ENCODE results near the gene DCAF5.
A peak's percentile ranks its signal among the peaks of the same experiment; 100 is the strongest.

DCAF5 gene

GRCh38 chr14:69141550-69141949 lies 11.4 kb downstream of the DCAF5 start:
- DNase-seq (ENCODE audit: low read depth in 2 of 2): no peak

DNA sequence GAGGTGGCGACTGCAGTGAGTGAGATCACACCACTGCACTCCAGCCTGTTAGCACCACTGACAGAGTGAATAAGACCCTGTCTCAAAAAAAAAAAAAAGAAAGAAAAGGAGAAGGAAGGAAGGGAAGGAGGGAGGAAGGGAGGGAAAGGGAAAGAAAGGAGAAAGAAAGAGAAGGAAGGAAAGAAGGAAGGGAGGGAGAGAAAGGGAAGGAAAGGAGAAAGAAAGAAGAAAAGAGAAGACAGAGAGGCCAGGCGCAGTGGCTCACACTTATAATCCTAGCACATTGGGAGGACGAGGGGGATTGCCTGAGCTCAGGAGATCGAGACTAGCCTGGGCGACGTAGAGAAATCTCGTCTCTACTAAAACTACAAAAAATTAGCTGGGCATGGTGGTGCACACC lies 13.2 kb downstream of the DCAF5 start:
- DNase-seq (ENCODE audit: low read depth in 2 of 2): no peak

- DNase-seq (ENCODE audit: low read depth in 2 of 2): no peak
Observed at GRCh38 chr14:69137843-69138535, 14.9 kb downstream of the DCAF5 start.

DNA sequence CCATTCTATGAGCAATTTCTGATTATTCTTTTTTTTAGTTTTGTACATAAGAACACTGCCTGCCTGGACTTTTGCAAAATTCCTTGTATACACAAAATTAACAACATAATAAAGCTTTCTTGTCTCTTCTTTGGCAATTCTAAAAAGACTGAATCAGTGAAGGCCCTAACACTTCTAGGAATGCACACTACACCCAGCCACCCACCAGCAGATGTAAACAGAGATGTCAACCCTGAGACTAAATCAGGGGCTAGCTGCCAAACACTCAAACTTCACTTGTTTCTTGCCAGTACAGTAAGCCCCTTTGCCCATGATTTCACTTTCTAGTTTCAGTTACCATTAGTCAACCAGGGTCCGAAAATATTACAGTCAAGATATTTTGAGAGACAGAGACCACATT lies 15.5 kb downstream of the DCAF5 start:
- no peak for DNase-seq (ENCODE audit: low read depth in 2 of 2)

GRCh38 chr14:69135133-69135532 lies 17.8 kb downstream of the DCAF5 start:
- no peak for DNase-seq (ENCODE audit: low read depth in 2 of 2)

DNA sequence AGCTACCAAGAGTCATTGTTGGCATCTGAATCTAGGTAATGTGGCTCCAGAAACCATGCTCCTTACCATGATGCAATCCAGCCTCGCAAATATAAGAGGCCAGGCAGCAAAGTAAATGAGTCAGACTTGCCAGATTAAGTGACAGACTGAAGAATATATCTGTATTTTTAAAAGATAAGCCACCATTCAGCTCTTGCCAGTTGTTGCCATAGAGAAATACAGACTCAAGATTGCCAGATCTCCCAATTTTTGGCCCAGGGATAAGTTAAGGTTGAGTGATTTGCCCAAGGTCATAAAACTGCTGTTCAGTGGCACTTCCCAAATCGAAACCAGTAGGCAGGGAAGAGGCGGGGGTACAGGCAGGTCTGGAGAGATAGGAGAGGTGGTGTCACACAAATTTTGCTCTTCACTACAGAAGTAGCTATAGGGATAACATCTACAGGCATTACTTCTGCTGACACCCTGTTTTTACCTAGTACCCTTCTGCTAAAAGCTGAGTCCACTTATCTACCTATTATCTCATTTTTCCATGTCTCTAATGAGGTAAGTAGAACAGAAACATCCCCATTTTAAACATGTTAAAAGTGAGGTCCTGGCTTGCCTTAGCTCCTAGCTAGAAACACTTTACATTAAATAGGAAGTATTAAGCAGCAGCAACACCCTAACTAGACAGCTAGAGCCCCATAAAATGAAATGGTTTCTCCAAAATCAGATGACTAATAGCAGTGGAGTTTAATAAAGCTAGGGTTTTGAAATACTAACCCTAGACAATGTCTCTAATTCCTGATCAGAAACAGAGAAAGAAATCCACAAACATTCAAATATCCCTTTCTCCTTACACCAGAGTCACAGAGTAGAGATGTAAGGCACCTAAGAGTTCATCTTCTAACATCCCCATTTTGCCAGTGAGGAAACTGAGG lies 19.5 kb downstream of the DCAF5 start:
- DNase-seq (ENCODE audit: low read depth in 2 of 2): no peak

DNA sequence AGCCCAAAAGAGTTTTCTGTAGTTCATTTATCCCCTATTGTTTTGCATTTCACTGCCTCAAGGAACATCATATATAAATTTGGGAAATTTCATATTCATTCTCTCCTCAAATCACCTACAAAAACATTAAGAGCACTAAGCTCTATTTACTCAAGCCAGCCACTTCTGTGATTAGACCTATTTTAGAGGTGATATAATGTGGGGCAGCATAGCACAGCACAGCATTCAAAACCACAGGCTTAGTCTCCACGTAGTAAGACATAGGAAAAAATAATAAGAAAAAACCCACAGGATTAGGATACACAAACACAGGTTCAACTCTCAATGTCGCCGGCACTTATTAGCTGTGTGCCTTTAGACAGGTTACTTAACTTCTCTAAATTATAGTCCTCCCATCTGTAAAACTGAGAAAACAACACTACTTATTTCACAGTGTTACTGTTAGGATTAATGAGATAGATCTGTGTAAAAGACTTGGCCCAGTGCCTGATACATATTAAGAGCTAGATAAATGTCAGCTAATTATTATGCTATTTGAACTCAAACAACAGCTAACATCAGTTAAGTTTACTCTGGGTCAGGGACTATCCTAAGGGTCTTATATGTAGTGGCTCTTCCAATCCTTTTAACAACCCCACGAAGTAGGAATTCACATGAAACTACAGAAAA lies 20.3 kb downstream of the DCAF5 start:
- DNase-seq (ENCODE audit: low read depth in 2 of 2): no peak

GRCh38 chr14:69131176-69131575 lies 21.7 kb downstream of the DCAF5 start:
- DNase-seq (ENCODE audit: low read depth in 2 of 2): no peak

DNA sequence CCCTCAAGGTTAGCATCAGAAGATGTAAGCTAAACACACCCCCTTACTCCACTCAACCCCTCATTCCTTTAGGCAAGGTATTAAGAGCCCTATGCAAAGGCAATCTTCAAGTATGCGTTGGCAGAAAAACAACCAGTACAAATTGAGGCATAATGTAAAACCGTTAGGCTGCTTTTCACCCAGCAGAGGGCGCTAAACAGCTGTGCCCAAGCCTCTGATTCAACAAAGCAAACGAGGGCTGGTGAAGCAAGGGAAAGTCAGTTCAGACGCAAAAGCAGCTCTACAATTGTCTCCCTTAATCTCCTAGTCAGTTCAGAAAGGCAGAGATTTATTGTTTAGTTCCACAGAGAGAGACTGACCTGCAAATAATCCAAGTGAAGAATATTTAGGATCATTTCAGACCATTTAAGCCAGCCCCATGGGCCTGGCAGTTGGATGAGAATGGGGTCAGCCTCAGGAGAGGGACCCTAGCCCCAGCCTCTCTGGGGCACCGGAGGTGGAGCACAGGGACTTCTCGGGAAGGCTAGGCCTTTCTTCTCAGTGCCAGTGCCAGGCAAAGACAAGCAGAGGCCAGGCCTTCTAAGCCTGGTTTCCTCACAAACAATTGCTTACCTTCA lies 23.5 kb downstream of the DCAF5 start:
- DNase-seq (ENCODE audit: low read depth in 2 of 2): peak; percentile 48 to 55

DNA sequence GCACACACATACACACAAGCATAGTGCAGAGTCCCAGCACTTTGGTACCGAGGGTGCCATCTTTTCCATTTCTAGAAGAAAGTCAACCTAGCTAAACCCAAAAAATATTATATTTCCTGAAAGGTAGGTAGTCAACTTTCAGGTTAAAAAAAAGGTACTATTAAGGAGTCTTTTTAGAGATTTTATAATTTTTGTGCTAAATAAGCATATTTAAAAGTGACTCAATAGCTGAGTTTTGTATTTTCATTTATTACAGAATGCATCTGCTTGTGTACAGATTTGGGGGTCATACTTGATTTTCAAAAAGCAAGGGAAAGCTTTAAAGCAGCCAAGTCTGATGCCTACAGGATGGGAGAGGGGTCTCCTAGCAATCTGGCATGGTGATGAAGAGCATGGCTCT lies 34.6 kb downstream of the DCAF5 start:
- DNase-seq (ENCODE audit: low read depth in 2 of 2): no peak

DNA sequence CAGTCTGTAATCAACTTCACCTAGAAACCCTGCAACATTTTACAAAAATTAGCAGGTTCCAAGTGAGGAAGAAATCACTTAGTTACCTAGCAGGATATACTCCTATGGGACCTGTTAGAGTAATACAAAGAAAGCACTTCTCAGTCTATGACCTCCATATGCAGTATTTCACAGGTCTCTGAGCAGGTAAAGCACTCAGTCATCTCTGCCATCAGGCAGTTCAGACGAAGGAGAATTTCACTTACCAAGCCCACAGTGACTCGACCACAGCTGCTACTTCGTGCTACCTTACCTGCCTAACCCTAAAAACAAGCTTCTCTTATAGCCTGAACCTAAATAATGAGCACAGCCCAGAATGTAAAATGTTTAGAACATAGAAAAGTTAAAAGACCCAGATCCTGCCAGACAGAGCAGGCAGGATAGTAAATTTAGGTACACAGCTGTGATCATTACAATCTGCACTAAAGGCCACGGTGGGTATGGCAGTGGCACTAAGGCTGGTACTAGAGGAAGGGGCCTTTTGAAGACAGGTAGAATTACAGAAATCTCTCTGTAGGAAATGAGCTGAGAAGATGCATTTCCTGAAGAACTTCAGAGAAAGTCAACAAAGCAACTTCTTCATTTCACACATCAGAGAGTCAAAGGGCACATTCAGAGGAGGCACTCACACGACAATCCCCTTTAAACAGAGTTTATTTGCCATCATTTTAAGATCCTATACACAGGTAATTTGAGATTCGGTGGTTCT lies 35.7 kb downstream of the DCAF5 start:
- DNase-seq (ENCODE audit: low read depth in 2 of 2): no peak

- DNase-seq (ENCODE audit: low read depth in 2 of 2): no peak
Observed at GRCh38 chr14:69115407-69116185, 37.3 kb downstream of the DCAF5 start.

GRCh38 chr14:69114763-69115162 lies 38.2 kb downstream of the DCAF5 start:
- no peak for DNase-seq (ENCODE audit: low read depth in 2 of 2)

- DNase-seq (ENCODE audit: low read depth in 2 of 2): no peak
Observed at GRCh38 chr14:69108358-69108757, 44.6 kb downstream of the DCAF5 start.

GRCh38 chr14:69107407-69108003 lies 45.4 kb downstream of the DCAF5 start:
- DNase-seq (ENCODE audit: low read depth in 2 of 2): no peak

DNA sequence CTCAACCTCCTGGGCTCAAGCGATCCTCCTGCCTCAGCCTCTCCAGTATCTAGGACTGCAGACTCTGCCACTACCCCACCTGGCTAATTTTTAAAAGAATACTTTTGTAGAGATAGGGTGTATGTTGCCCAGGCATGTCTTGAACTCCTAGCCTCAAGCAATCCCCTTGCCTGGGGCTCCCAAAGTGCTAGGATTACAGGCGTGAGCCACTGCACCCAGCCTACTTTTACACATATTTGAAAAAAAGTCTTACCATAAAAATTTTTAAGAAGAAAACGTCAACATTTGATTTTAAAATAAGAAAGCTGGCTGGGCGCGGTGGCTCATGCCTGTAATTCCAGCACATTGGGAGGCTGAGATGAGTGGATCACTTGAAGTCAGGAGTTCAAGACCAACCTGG lies 46.5 kb downstream of the DCAF5 start:
- DNase-seq (ENCODE audit: low read depth in 2 of 2): no peak

DNA sequence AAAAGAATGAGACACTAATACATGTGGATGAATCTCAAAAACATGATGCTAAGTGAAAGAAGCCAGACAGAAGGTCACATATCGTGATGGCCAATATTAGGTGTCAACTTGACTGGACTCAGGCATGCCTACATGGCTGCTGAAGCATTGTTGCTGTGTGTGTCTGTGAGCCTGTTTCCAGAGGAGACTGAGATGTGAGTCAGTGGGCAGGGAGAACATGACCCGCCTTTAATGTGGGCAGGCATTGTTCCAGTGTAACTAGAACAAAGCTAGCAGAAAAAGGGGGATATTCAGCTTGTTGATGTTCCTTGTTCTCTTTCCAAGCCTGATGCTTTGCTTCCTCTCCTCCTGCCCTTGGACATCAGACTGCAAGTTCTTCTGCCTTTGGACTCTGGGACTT lies 47.6 kb downstream of the DCAF5 start:
- no peak for DNase-seq (ENCODE audit: low read depth in 2 of 2)

DNA sequence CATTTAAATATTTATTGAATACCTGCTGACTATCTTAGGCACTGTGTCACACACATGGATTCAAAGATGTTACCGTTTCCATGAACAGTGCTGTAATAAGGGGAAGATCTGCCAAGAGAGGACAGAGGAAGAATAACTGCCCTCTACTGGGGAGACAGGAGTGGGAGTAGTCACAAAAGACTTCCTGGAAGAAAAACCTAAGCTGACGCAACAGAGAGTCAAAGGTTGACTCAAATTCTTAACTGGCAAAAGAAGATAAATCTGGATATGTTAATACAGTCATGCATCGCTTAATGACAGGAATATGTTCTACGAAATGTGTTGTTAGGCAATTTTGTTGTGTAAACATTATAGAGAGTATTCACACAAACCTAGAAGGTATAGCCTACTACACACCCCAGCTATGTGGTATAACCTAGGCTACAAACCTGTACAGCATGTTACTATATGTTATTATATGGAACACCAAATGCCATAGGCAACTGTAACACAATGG lies 51.5 kb downstream of the DCAF5 start:
- DNase-seq (ENCODE audit: low read depth in 2 of 2): no peak

GRCh38 chr14:69097974-69098373 lies 54.9 kb downstream of the DCAF5 start:
- no peak for DNase-seq (ENCODE audit: low read depth in 2 of 2)
